ENCODE measurements around the gene LAMA4. TPM values are rescaled to one million over a fixed set of nuclear protein-coding genes. Genes with fewer than 3 reads are reported as not detected.

The LAMA4 gene
- total RNA-seq, 1 experiment from 2014 or later = 1.1 TPM

DNA sequence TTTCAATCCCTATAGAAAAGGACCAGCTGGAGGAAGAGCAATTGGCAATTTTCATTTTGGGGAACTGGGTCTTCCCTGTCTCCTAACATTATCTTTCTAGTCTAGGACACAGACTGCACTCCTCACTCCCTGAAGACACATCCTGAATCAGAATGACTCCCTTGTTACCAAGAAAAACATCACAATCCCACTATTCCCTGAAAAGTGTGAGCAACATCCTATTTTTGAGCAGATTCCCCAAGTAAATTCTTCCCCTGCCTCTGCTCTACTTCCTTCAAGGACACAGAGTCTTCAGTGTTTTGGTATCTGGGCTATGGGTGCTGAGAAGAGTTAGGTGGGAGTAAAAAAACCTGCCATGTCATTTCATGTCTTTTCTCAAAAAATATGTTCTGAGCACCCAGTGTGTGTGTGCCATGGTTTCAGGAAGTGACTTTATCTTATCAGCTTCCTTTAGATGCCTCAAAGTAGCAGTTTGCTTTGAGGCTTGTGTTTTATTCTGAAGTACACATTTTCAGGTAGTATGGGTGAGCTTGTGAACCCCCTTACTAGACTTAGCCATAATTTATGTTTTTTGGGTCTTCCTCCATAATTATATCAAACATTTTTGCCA lies 12.4 kb downstream of the LAMA4 start:
- Histone ChIP-seq H2BK5ac (ENCODE audit: insufficient read length, low read length) (no peak overlapping the region), H2AFZ (ENCODE audit: low read length) (no peak overlapping the region), H3K4me1 (ENCODE audit: insufficient read depth, low read length) (peaks cover 12% of the 10 kb centered on the region; the same call in 1 of the 2 replicates), H3K9ac (ENCODE audit: extremely low read depth, insufficient read length, low read length) (no peak overlapping the region), H2BK20ac (ENCODE audit: low read depth, low read length, poor library complexity, severe bottlenecking) (no peak overlapping the region), H2BK120ac (ENCODE audit: low read depth, low read length, poor library complexity, severe bottlenecking) (no peak overlapping the region), H2AK5ac (ENCODE audit: insufficient read length, low read length) (no peak overlapping the region), H3K4ac (ENCODE audit: low read depth, low read length) (no peak overlapping the region), H3K14ac (ENCODE audit: insufficient read depth, low read length) (no peak overlapping the region), H4K5ac (ENCODE audit: insufficient read length, low read depth, low read length) (no peak overlapping the region), H3K18ac (ENCODE audit: insufficient read length, low read depth, low read length) (no peak overlapping the region), H4K91ac (ENCODE audit: insufficient read length, low read depth, low read length) (no peak overlapping the region), H3K4me2 (ENCODE audit: insufficient read depth, insufficient read length, low read length) (no peak overlapping the region), H3K9me3 (ENCODE audit: control insufficient read depth, low read depth, low read length) (no peaks in the 10 kb centered on the region), H4K8ac (replicated peaks; ENCODE audit: insufficient read length, low read depth, low read length) (no peak overlapping the region), H2BK12ac (ENCODE audit: insufficient read length, low read depth, low read length) (no peak overlapping the region), H3K79me1 (ENCODE audit: insufficient read depth, low read depth, low read length, poor library complexity, severe bottlenecking) (no peaks in the 10 kb centered on the region), H3K23ac (ENCODE audit: insufficient read length, low read depth, low read length) (no peak overlapping the region), H3K56ac (ENCODE audit: insufficient read length, low read depth, low read length) (no peak overlapping the region), H3K79me2 (ENCODE audit: insufficient read depth, low read length) (no peaks in the 10 kb centered on the region), H3T11ph (ENCODE audit: low read length) (no peak overlapping the region), H2BK15ac (ENCODE audit: low read depth, low read length) (no peak overlapping the region), H4K20me1 (ENCODE audit: control insufficient read depth, insufficient read depth, insufficient read length) (no peaks in the 10 kb centered on the region), H3K27me3 (ENCODE audit: insufficient read depth, low read length) (no peaks in the 10 kb centered on the region), H3K23me2 (ENCODE audit: insufficient read length, low read depth, low read length, poor library complexity, severe bottlenecking) (no peaks in the 10 kb centered on the region), H3K27ac (ENCODE audit: insufficient read length, low read depth, low read length) (no peak overlapping the region)
- no peaks in the 10 kb centered on the region for H3K9me3 Mint-ChIP-seq
- no peak for DNase-seq
- H3K27me3 Mint-ChIP-seq (ENCODE audit: low read depth) = no peaks in the 10 kb centered on the region
- H3K4me3 Mint-ChIP-seq = no peak overlapping the region
- H3K27ac Mint-ChIP-seq = no peak overlapping the region
- H3K36me3 Mint-ChIP-seq (ENCODE audit: insufficient read depth in 1 of 3, low read depth in 3 of 3) = no peaks in the 10 kb centered on the region
- TF ChIP-seq, protein P1, sequence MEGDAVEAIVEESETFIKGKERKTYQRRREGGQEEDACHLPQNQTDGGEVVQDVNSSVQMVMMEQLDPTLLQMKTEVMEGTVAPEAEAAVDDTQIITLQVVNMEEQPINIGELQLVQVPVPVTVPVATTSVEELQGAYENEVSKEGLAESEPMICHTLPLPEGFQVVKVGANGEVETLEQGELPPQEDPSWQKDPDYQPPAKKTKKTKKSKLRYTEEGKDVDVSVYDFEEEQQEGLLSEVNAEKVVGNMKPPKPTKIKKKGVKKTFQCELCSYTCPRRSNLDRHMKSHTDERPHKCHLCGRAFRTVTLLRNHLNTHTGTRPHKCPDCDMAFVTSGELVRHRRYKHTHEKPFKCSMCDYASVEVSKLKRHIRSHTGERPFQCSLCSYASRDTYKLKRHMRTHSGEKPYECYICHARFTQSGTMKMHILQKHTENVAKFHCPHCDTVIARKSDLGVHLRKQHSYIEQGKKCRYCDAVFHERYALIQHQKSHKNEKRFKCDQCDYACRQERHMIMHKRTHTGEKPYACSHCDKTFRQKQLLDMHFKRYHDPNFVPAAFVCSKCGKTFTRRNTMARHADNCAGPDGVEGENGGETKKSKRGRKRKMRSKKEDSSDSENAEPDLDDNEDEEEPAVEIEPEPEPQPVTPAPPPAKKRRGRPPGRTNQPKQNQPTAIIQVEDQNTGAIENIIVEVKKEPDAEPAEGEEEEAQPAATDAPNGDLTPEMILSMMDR (conservative IDR thresholded peaks at IDR 0.05) = no peak
- H3K4me1 Mint-ChIP-seq = peaks cover 15 to 18% of the 10 kb centered on the region in 2 experiments
